Stomach (tissue), 19 donors: Measurements from ENCODE around the gene SPATA21. TPM values are rescaled to one million over a fixed set of nuclear protein-coding genes. Genes with fewer than 3 reads are reported as not detected.
"Not testable (repeated sequence)": the region's sequence is repeated elsewhere in the genome, so short reads cannot be mapped to it uniquely, and the experiment has no call there.

Experiments
- DNase-seq, 2 donors: peaks; one replicate each; pipeline versions ENCODE4 v3.0.0 to v3.0.0-alpha.2; 2013 to 2019
- H3K27ac ChIP-seq, 5 donors: fragments of 200-600 bp in 4 of 5; sonication (generic) in 4 of 5; one replicate each; pipeline ENCODE4 v1.5.1; 2013 to 2019; ENCODE audit warnings: mild to moderate bottlenecking in 1 of 5, moderate library complexity in 1 of 5
- H3K27me3 ChIP-seq, 3 donors: fragments of 200-600 bp; sonication (generic); one replicate each; pipeline ENCODE4 v1.5.1; 2017 to 2019; ENCODE audit warnings: mixed run types in 1 of 3
- H3K36me3 ChIP-seq, 4 donors: fragments of 200-600 bp; sonication (generic); 1 replicate in 3 of 4; 2 replicates in 1 of 4; pipeline ENCODE4 v1.5.1; 2016 to 2019
- H3K4me1 ChIP-seq, 4 donors: fragments of 200-600 bp; sonication (generic); one replicate each; pipeline ENCODE4 v1.5.1; 2016 to 2019
- H3K4me3 ChIP-seq, 4 donors: fragments of 200-600 bp; sonication (generic) in 3 of 4; one replicate each; pipeline ENCODE4 v1.5.1; 2016 to 2019; ENCODE audit warnings: mild to moderate bottlenecking in 1 of 4
- H3K9me3 ChIP-seq, 4 donors: fragments of 200-600 bp; sonication (generic); one replicate each; pipeline ENCODE4 v1.5.1; 2016 to 2019
- CTCF ChIP-seq, 7 experiments: fragments of 450-650 bp in 4 of 7; fragments of 200-600 bp in 3 of 7; sonication (generic) in 3 of 7; IDR thresholded peaks; one replicate each; pipeline ENCODE4 v1.5.1; 2016 to 2019; ENCODE audit warnings: antibody characterized with exemption in 7 of 7, control low read depth in 2 of 7, mild to moderate bottlenecking in 1 of 7
- EP300 ChIP-seq: sonication (generic); formaldehyde crosslinking; IDR thresholded peaks from one replicate; pipeline ENCODE4 v1.6.1; 2017; ENCODE audit warnings: antibody characterized with exemption
- POLR2A ChIP-seq, 4 donors: fragments of 450-650 bp; IDR thresholded peaks; one replicate each; pipeline ENCODE4 v1.6.1; 2016; ENCODE audit warnings: antibody characterized with exemption in 4 of 4, control low read depth in 2 of 4, mild to moderate bottlenecking in 1 of 4, moderate library complexity in 1 of 4
- POLR2AphosphoS5 ChIP-seq, 3 donors: sonication (generic); formaldehyde crosslinking; IDR thresholded peaks; one replicate each; pipeline ENCODE4 v1.6.1; 2016; ENCODE audit warnings: antibody characterized with exemption in 3 of 3
- WGBS, 5 donors: extraction: QIAGEN DNeasy Blood & Tissue Kit in 3 of 5; methylation state at CpG; one replicate each; pipeline versions ENCODE4 v1.1.5 to v1.1.7; 2013 to 2018; 5-methylcytosine and 5-hydroxymethylcytosine counted together
- intact Hi-C: fragments of 100-400 bp; cut with DNase I; formaldehyde crosslinking; loops from one replicate; pipeline ENCODE4 v1.15.1; 2023; ENCODE audit warnings: low total_unique reads
- long read RNA-seq, 10 donors: transcript quantifications; one replicate each; lab custom pipeline, GENCODE V29; 2026
- polyA plus RNA-seq, 3 donors: library from polyadenylated mRNA; stranded (reverse); fragments of 200-250 nt; gene quantifications; one replicate each; pipeline ENCODE4 v1.2.3, GENCODE V29; 2013
- total RNA-seq, 5 donors: library from RNA; depleted of rRNA; stranded (reverse); fragments of >200 nt; gene quantifications; one replicate each; pipeline versions ENCODE4 v1.1.0 to v1.2.3, GENCODE V29; 2014 to 2016
- donor health status: healthy with polysubstance abuse.
- donor health status: Bipolar disorder and iron deficiency.
- donor health status: healthy.

The SPATA21 gene
- total RNA-seq = not detected
- under 1 TPM; 0.25 to 0.31 (median 0.30) TPM for polyA plus RNA-seq
- long read RNA-seq, donor 1, partial matches to known transcripts = 49 of 49 reads
- long read RNA-seq, donor 1, other reads (novel, unspliced or antisense) = 0 of 49 reads
- long read RNA-seq, donor 2, partial matches to known transcripts = 40 of 145 reads
- long read RNA-seq, donor 2, other reads (novel, unspliced or antisense) = 105 of 145 reads
- long read RNA-seq, donor 3, partial matches to known transcripts = 13 of 13 reads
- long read RNA-seq, donor 3, other reads (novel, unspliced or antisense) = 0 of 13 reads
- long read RNA-seq, donor 4 = 0 reads
- long read RNA-seq, donor 5 = 0 reads
- long read RNA-seq, donor 6 = 0 reads
- long read RNA-seq, donor 7 = 0 reads
- long read RNA-seq, donor 8 = 0 reads
- long read RNA-seq, donor 9, partial matches to known transcripts = 49 of 49 reads
- long read RNA-seq, donor 9, other reads (novel, unspliced or antisense) = 0 of 49 reads
- long read RNA-seq, donor 10 = 0 reads

GRCh38 chr1:16436946-16437474, at the start of gene SPATA21:
SPATA21 (minus strand) TSS chr1:16437424; CDS start chr1:16431371, 6,053 bp downstream.
- Histone ChIP-seq H3K27me3 (no peaks in the 10 kb centered on the region), H3K9me3 (no peaks in the 10 kb centered on the region), H3K36me3 (no peaks in the 10 kb centered on the region), H3K27ac (no peak within 1 kb of the TSS), H3K4me1 (peaks cover 11 to 17% (median 16%) of the 10 kb centered on the region in 4 donors), H3K4me3 (no peak within 1 kb of the TSS)
- 53 to 72% (median 67%) methylated on average over 3 of the region's 3 CpGs for WGBS, 5 donors
- intact Hi-C loops = no loop called here
- no peak for DNase-seq
- TF ChIP-seq POLR2AphosphoS5 (IDR thresholded peaks at IDR 0.05) = no peak
- TF ChIP-seq POLR2A (IDR thresholded peaks at IDR 0.05) = no peak
- TF ChIP-seq EP300 = no peak
- no peak for TF ChIP-seq CTCF (IDR thresholded peaks at IDR 0.05)

- H3K27ac ChIP-seq, intact Hi-C loops, H3K4me1 ChIP-seq, H3K4me3 ChIP-seq, H3K27me3 ChIP-seq, DNase-seq, H3K9me3 ChIP-seq: not testable (repeated sequence)
- H3K36me3 ChIP-seq = peaks cover 14 to 86% (median 79%) of the 10 kb centered on the region in 4 donors
Measured at GRCh38 chr1:16487011-16487410, 49.8 kb upstream of the SPATA21 start.

GRCh38 chr1:16486316-16486715, 49.1 kb upstream of the SPATA21 start:
- peaks cover 16 to 93% (median 86%) of the 10 kb centered on the region in 4 donors for H3K36me3 ChIP-seq
- H3K27ac ChIP-seq, intact Hi-C loops, H3K27me3 ChIP-seq, H3K4me3 ChIP-seq, H3K4me1 ChIP-seq, H3K9me3 ChIP-seq, DNase-seq: not testable (repeated sequence)
- WGBS, 5 donors = 90 to 95% (median 94%) methylated on average over 8 of the region's 8 CpGs

GRCh38 chr1:16484931-16485330, 47.7 kb upstream of the SPATA21 start:
- intact Hi-C loops = no loop called here
- no peaks in the 10 kb centered on the region for H3K9me3 ChIP-seq
- DNase-seq = no peak
- H3K36me3 ChIP-seq = peaks cover 16 to 95% (median 90%) of the 10 kb centered on the region in 4 donors
- no peaks in the 10 kb centered on the region for H3K4me1 ChIP-seq
- no peak overlapping the region for H3K4me3 ChIP-seq
- TF ChIP-seq POLR2AphosphoS5 (IDR thresholded peaks at IDR 0.05) (no peak), EP300 (no peak), CTCF (IDR thresholded peaks at IDR 0.05) (no peak), POLR2A (IDR thresholded peaks at IDR 0.05) (no peak)
- WGBS, 5 donors = 94 to 96% (median 95%) methylated on average over 2 to 6 of the region's 6 CpGs
- no peak overlapping the region for H3K27ac ChIP-seq
- no peaks in the 10 kb centered on the region for H3K27me3 ChIP-seq

- Histone ChIP-seq H3K4me1 (no peaks in the 10 kb centered on the region), H3K4me3 (no peak overlapping the region), H3K27me3 (no peaks in the 10 kb centered on the region), H3K36me3 (peaks cover 16 to 95% (median 90%) of the 10 kb centered on the region in 4 donors), H3K27ac (no peak overlapping the region), H3K9me3 (no peaks in the 10 kb centered on the region)
- 89 to 98% (median 94%) methylated on average over 5 to 8 of the region's 8 CpGs for WGBS, 5 donors
- no peak for DNase-seq
- intact Hi-C loops = no loop called here
- TF ChIP-seq POLR2A (IDR thresholded peaks at IDR 0.05) = no peak
- TF ChIP-seq CTCF (IDR thresholded peaks at IDR 0.05) = no peak
- no peak for TF ChIP-seq POLR2AphosphoS5 (IDR thresholded peaks at IDR 0.05)
- TF ChIP-seq EP300 = no peak
Measured at GRCh38 chr1:16484501-16484835, 47.2 kb upstream of the SPATA21 start.

GRCh38 chr1:16483639-16484500, 46.6 kb upstream of the SPATA21 start:
- H3K9me3 ChIP-seq, H3K27me3 ChIP-seq, H3K4me1 ChIP-seq, intact Hi-C loops, H3K4me3 ChIP-seq, H3K27ac ChIP-seq, DNase-seq: not testable (repeated sequence)
- H3K36me3 ChIP-seq = peaks cover 16 to 95% (median 88%) of the 10 kb centered on the region in 4 donors
- 88 to 92% (median 89%) methylated on average over 15 to 45 of the region's 45 CpGs for WGBS, 5 donors

GRCh38 chr1:16483146-16483545, 45.9 kb upstream of the SPATA21 start:
- intact Hi-C loops, H3K27ac ChIP-seq, H3K9me3 ChIP-seq, H3K4me1 ChIP-seq, H3K4me3 ChIP-seq, H3K27me3 ChIP-seq, DNase-seq: not testable (repeated sequence)
- WGBS, 5 donors = 95 to 100% (median 97%) methylated on average over 21 to 26 of the region's 26 CpGs
- H3K36me3 ChIP-seq = peaks cover 21 to 95% (median 89%) of the 10 kb centered on the region in 4 donors
